Heart left ventricle (tissue), 16 donors: ENCODE results near the gene GTPBP3. TPM values are rescaled to one million over a fixed set of nuclear protein-coding genes. Genes with fewer than 3 reads are reported as not detected.

Experiments used
- ATAC-seq, 4 donors: fragments of 200-7000 bp; cut with Tn5 transposase; one replicate each; pipeline ENCODE4 v1.9.1; 2020 to 2022; ENCODE audit warnings: moderate library complexity in 4 of 4, mild to moderate bottlenecking in 3 of 4, moderate number of reproducible peaks in 1 of 4
- DNase-seq, 5 donors: peaks; one replicate each; pipeline ENCODE4 v3.0.0-alpha.2; 2020
- H3K27ac ChIP-seq, 12 donors: fragments of 200-600 bp; sonication (generic) in 4 of 12; one replicate each; pipeline versions ENCODE4 v1.5.0 to v1.8.0; 2016 to 2022; ENCODE audit warnings: mild to moderate bottlenecking in 2 of 12
- H3K27me3 ChIP-seq, 9 donors: fragments of 200-600 bp; sonication (generic) in 2 of 9; one replicate each; pipeline versions ENCODE4 v1.5.1 to v1.8.0; 2016 to 2022; ENCODE audit warnings: mild to moderate bottlenecking in 3 of 9
- H3K36me3 ChIP-seq, 9 donors: fragments of 200-600 bp; sonication (generic) in 2 of 9; one replicate each; pipeline versions ENCODE4 v1.5.0 to v1.8.0; 2018 to 2022; ENCODE audit warnings: mild to moderate bottlenecking in 2 of 9
- H3K4me1 ChIP-seq, 12 donors: fragments of 200-600 bp; sonication (generic) in 4 of 12; one replicate each; pipeline versions ENCODE4 v1.5.0 to v1.8.0; 2016 to 2022; ENCODE audit warnings: mild to moderate bottlenecking in 3 of 12
- H3K4me3 ChIP-seq, 12 donors: fragments of 200-600 bp; sonication (generic) in 4 of 12; one replicate each; pipeline versions ENCODE4 v1.5.0 to v1.8.0; 2017 to 2022; ENCODE audit warnings: mild to moderate bottlenecking in 9 of 12, moderate library complexity in 4 of 12
- H3K9me3 ChIP-seq, 12 donors: fragments of 200-600 bp; sonication (generic) in 4 of 12; one replicate each; pipeline versions ENCODE4 v1.5.0 to v1.8.0; 2016 to 2022; ENCODE audit warnings: mild to moderate bottlenecking in 1 of 12
- CTCF ChIP-seq, 12 donors: fragments of 200-600 bp; sonication (generic) in 4 of 12; IDR thresholded peaks; one replicate each; pipeline versions ENCODE4 v1.5.0 to v1.8.0; 2018 to 2022; ENCODE audit warnings: antibody characterized with exemption in 12 of 12, mild to moderate bottlenecking in 5 of 12
- POLR2A ChIP-seq, 2 donors: fragments of 450-650 bp; IDR thresholded peaks; one replicate each; pipeline ENCODE4 v1.6.1; 2017; ENCODE audit warnings: antibody characterized with exemption in 2 of 2, mild to moderate bottlenecking in 2 of 2, moderate library complexity in 2 of 2
- WGBS, 4 donors: extraction: QIAGEN DNeasy Blood & Tissue Kit in 2 of 4; methylation state at CpG; one replicate each; pipeline versions ENCODE4 v1.1.5 to v1.1.7; 2013 to 2018; 5-methylcytosine and 5-hydroxymethylcytosine counted together
- intact Hi-C, 10 donors: fragments of 100-400 bp; cut with DNase I; formaldehyde crosslinking; loops; one replicate each; pipeline versions ENCODE4 v1.11.1 to v1.14.2; 2022
- polyA plus RNA-seq, 2 donors: library from polyadenylated mRNA; stranded (reverse); fragments of 200-250 nt; gene quantifications; one replicate each; pipeline ENCODE4 v1.2.3, GENCODE V29; 2013
- total RNA-seq, 9 donors: library from RNA; depleted of rRNA in 2 of 9; stranded (reverse); fragments of >200 nt in 2 of 9; fragmentation: NEBNext Ultra II Directional in 3 of 9; extraction: Animal tissue kit (Norgen Biotek cat#: 25700) in 3 of 9; gene quantifications; one replicate each; pipeline versions ENCODE4 v1.1.0 to v1.2.4, GENCODE V29; 2016 to 2023
- donor health status: ischemic (EF 13 %, LVEDD 7.1; RV severe dilation, severe dysfunction).
- donor health status: healthy with polysubstance abuse.
- donor health status: DM: no; HTN: yes; CAD: no.
- donor health status: DM: no; HTN: no; CAD: no.
- donor health status: ischemic (EF 25% LVEDD 6.9; RV normal size, moderate dysfunction).
- donor health status: ischemic (EF 25% LVEDD 5.7; RV mildly dilated, moderate dysfunction).
- donor health status: healthy.
- donor health status: DM: yes; HTN: yes; CAD: no.
- donor health status: ischemic (EF 35%, LVEDD 5.7; RV mildly dilated, moderate dysfunction).
- donor health status: nonischemic (EF 11% LVEDD 7.7; RV severe dilation, severe dysfunction).
- donor health status: DM: yes; HTN: yes; CAD: no.
- donor health status: PGD.
- donor health status: ischemic (EF 29% LVEDD 5.4; RV normal size, mild dysfunction).
- donor health status: nonischemic (EF 23%, LVEDD 6.1; RV moderate dilation, normal function).

Gene GTPBP3
- total and polyA plus RNA-seq, 11 donors: 6.3 to 20.1 (median 11.3) TPM

- whole genome bisulfite sequencing, 4 donors: 79 to 87% (median 86%) methylated on average over 7 of the region's 7 CpGs
- Histone ChIP-seq H3K4me3 (no peak overlapping the region), H3K9me3 (no peaks in the 10 kb centered on the region), H3K27ac (no peak overlapping the region), H3K27me3 (no peaks in the 10 kb centered on the region), H3K4me1 (peaks cover 0 to 24% (median 14%) of the 10 kb centered on the region in 12 donors), H3K36me3 (peaks cover 0 to 22% (median 8%) of the 10 kb centered on the region in 9 donors)
- no peak for DNase-seq
- intact Hi-C loops: loop anchor here in 3 of 10 donors (5.0 to 10.0 kb wide), 3 partner anchors 45 to 513 kb away; partner anchors contain the start of genes NXNL1 (in 1 of the 3) and RPL18A (in 1 of the 3)
- ATAC-seq: no peak
- TF ChIP-seq POLR2A (IDR thresholded peaks at IDR 0.05) (no peak), CTCF (IDR thresholded peaks at IDR 0.05) (no peak)
Measured at GRCh38 chr19:17341845-17342244, 4.5 kb downstream of the GTPBP3 start.

GRCh38 chr19:17346109-17346671 lies 8.8 kb downstream of the GTPBP3 start:
- intact Hi-C loops: loop anchor here in 9 of 10 donors (1.0 to 10.0 kb wide), 10 partner anchors 39 to 509 kb away; partner anchors contain the start of genes NXNL1 (in 3 of the 9) and RPL18A (in 1 of the 9)
- Histone ChIP-seq H3K27ac (peak overlapping the region in 10 of 12 donors; percentile 23 to 84 (median 68)), H3K9me3 (no peaks in the 10 kb centered on the region), H3K4me1 (peaks cover 0 to 45% (median 30%) of the 10 kb centered on the region in 12 donors), H3K27me3 (no peaks in the 10 kb centered on the region), H3K4me3 (no peak overlapping the region), H3K36me3 (peaks cover 0 to 13% (median 5%) of the 10 kb centered on the region in 9 donors)
- DNase-seq (peak; percentile 70 to 88 (median 75)), ATAC-seq (peak; percentile 51 to 79 (median 72))
- TF ChIP-seq POLR2A (IDR thresholded peaks at IDR 0.05) (no peak), CTCF (IDR thresholded peaks at IDR 0.05) (peak; percentile 88 to 97 (median 96))
- 12 to 17% (median 14%) methylated on average over 24 of the region's 24 CpGs for WGBS, 4 donors

DNA sequence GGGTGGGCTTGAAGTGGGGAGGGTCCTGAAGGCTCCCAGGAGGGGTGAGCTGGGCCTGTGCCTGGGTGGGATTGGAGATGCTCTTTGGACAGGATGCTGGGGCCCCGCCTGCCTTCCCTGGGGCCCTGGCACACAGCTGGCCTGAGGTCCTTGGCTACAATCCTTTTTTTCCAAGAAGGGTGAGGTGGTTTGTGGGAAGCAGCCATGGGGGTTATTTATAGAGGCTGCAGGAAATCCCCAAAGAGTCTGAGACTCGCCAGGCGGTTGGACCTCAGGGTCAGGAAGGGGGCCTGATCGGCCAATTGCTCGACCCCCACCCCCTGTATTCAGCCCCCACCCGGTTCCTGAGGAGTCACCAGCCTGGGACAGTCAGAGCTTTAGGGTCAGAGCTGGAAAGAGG lies 10.0 kb downstream of the GTPBP3 start:
- no peaks in the 10 kb centered on the region for H3K9me3 ChIP-seq
- H3K4me3 ChIP-seq: no peak overlapping the region
- H3K36me3 ChIP-seq: peaks cover 0 to 4% (median 0%) of the 10 kb centered on the region in 9 donors
- DNase-seq (peak in 2 of 5 donors; percentile 54 to 59), ATAC-seq (peak; percentile 21 to 73 (median 71))
- TF ChIP-seq POLR2A (IDR thresholded peaks at IDR 0.05) (no peak), CTCF (IDR thresholded peaks at IDR 0.05) (no peak)
- peaks cover 0 to 49% (median 34%) of the 10 kb centered on the region in 12 donors for H3K4me1 ChIP-seq
- WGBS, 4 donors: 7 to 15% (median 9%) methylated on average over 6 of the region's 6 CpGs
- peak overlapping the region; percentile 3 to 84 (median 66) for H3K27ac ChIP-seq
- H3K27me3 ChIP-seq: no peaks in the 10 kb centered on the region
- intact Hi-C loops: loop anchor here in 9 of 10 donors (1.0 to 10.0 kb wide), 9 partner anchors 37 to 507 kb away; partner anchors contain the start of genes NXNL1 (in 3 of the 9) and RPL18A (in 1 of the 9)

DNA sequence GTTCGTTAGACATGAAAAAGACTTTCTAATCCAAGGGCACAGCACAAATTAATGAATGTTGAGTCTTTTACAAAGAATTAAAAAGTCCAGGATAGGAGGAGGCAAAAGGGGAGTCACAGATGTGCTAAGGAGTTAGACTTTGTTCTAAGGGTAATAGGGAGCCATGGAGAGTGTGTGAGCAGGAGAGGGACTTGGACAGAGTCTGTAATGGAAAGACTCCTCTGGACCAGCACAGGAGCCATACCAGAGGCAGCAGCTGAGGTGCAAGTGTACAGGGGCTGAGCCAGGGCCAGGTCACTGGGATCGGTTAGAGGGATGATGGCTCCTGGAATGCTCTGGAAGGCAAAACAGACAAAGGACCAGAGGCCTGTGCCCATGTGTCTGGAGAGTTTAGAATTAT lies 10.5 kb downstream of the GTPBP3 start:
- Histone ChIP-seq H3K4me3 (no peak overlapping the region), H3K27ac (peak overlapping the region in 11 of 12 donors; percentile 25 to 84 (median 68)), H3K4me1 (peaks cover 0 to 54% (median 37%) of the 10 kb centered on the region in 12 donors), H3K9me3 (no peaks in the 10 kb centered on the region), H3K27me3 (no peaks in the 10 kb centered on the region), H3K36me3 (peaks cover 0 to 4% (median 0%) of the 10 kb centered on the region in 9 donors)
- DNase-seq: no peak
- intact Hi-C loops: loop anchor here in 9 of 10 donors (1.0 to 10.0 kb wide), 9 partner anchors 37 to 507 kb away; partner anchors contain the start of genes NXNL1 (in 3 of the 9) and RPL18A (in 1 of the 9)
- TF ChIP-seq CTCF (IDR thresholded peaks at IDR 0.05): no peak
- no peak for TF ChIP-seq POLR2A (IDR thresholded peaks at IDR 0.05)
- ATAC-seq: no peak
- 61 to 74% (median 70%) methylated on average over 2 of the region's 2 CpGs for WGBS, 4 donors
